8988T (cell line): ENCODE results near the gene ZIC1.

Experiments used
- DNase-seq: peaks from one replicate; pipeline ENCODE4 v3.0.0; 2011

ZIC1 gene

GRCh38 chr3:147424581-147425387 lies 15.6 kb downstream of the ZIC1 start:
- DNase-seq = no peak

GRCh38 chr3:147425388-147425850 lies 16.3 kb downstream of the ZIC1 start:
- no peak for DNase-seq

- DNase-seq = no peak
Observed at GRCh38 chr3:147426931-147427330, 17.8 kb downstream of the ZIC1 start.

GRCh38 chr3:147427746-147428145 lies 18.6 kb downstream of the ZIC1 start:
- no peak for DNase-seq

- no peak for DNase-seq
Observed at GRCh38 chr3:147428326-147428725, 19.2 kb downstream of the ZIC1 start.

- no peak for DNase-seq
Observed at GRCh38 chr3:147428754-147429153, 19.6 kb downstream of the ZIC1 start.

- no peak for DNase-seq
Observed at GRCh38 chr3:147431751-147432150, 22.6 kb downstream of the ZIC1 start.

GRCh38 chr3:147447224-147447623 lies 38.1 kb downstream of the ZIC1 start:
- DNase-seq = no peak

- DNase-seq = no peak
Observed at GRCh38 chr3:147449669-147450068, 40.5 kb downstream of the ZIC1 start.

GRCh38 chr3:147458995-147459704 lies 50.0 kb downstream of the ZIC1 start:
- DNase-seq = no peak

GRCh38 chr3:147462856-147463255 lies 53.7 kb downstream of the ZIC1 start:
- no peak for DNase-seq
